Measurements from ENCODE around the gene TFCP2. TPM values are rescaled to one million over a fixed set of nuclear protein-coding genes. Genes with fewer than 3 reads are reported as not detected.
"Not testable (repeated sequence)": the region's sequence is repeated elsewhere in the genome, so short reads cannot be mapped to it uniquely, and the experiment has no call there.

Gene TFCP2, protein sequence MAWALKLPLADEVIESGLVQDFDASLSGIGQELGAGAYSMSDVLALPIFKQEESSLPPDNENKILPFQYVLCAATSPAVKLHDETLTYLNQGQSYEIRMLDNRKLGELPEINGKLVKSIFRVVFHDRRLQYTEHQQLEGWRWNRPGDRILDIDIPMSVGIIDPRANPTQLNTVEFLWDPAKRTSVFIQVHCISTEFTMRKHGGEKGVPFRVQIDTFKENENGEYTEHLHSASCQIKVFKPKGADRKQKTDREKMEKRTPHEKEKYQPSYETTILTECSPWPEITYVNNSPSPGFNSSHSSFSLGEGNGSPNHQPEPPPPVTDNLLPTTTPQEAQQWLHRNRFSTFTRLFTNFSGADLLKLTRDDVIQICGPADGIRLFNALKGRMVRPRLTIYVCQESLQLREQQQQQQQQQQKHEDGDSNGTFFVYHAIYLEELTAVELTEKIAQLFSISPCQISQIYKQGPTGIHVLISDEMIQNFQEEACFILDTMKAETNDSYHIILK
- 17.4 TPM for total RNA-seq

DNA sequence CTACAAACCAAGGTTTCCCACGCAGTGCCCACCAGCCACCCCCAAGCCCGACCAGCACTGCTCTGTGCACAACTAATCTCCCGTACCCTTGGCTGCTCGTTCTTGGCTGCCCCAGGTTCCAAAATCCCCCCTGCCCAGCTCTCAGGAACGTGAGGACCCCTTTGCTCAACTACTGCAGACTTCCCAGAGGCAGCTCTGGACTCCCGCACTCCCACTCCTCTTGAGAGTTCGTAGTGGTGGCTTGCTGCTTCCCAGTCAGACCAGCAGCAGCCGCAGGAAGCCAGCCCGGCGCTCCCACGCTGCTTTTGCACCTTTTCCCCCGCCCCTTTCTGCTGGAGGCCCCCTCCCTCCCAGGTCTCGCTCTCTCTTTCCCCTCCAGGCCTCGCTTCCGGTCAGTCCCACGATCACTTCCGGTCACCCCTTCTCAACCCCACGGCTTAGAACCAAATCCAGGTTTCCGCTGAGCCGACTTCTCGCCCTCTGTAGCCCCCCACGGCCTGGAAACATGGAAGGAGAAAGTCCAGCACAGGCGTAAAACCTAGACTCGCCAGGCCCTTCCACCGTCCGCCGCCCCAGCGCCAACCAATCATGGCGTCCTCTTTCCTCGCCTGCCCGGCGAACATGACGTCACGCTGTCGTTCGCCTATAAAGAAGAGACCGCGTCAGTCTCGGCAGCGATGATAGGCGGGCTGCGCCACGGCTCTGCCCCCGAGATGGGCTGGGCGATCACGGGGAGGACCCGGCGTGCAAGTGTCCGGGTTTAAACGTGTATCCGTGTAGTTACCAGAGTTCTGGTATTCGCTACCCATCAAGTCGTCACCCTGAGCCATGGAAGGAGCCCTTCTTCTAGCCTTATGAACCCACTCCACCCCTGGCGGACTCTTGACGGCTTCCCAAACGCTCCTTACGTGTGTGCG, at the start of gene TFCP2:
TFCP2 (minus strand) TSS at position 621 of the 917 bp plus-strand sequence. CDS start 713 bp downstream, outside the sequence.
- DNase-seq, result peak; percentile 95

- no peak for DNase-seq
Observed at GRCh38 chr12:51222461-51222860, 49.5 kb upstream of the TFCP2 start.

- not testable (repeated sequence) for DNase-seq
Observed at GRCh38 chr12:51219857-51220256, 46.9 kb upstream of the TFCP2 start.

- no peak for DNase-seq
Observed at GRCh38 chr12:51219322-51219721, 46.4 kb upstream of the TFCP2 start.

- no peak for DNase-seq
Observed at GRCh38 chr12:51218607-51219161, 45.7 kb upstream of the TFCP2 start.

DNA sequence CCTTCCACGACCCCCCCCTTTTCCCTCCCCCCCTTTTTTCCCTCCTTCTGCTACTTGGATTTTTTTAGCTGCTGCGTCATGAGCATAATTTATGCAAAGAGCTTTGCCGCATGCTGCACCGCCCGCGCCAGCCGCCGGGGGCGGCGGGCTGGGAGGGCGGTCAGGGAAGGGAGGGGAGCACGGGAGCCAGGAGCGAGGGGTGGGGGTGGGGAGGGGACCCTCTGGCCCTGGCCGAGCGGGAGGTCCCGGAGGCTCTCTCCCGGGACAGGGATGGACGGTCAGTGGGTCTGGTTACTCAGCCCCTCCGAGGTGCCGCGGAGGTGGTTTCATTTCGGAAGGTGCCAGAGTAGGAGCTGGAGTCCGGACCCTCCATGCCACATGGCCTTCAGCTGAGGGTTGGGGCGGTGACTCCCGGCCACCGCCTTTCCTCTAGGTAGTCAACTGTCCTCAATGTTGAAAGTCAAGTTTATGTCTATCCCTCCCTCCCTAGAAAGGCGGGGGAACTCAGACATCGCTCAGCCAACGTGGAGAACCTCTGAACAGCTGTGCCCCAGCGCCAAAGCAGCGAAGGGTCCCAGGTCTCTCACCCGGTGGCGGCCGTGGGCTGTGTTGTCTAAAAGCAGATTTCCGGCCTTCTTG, 45.2 kb upstream of the TFCP2 start, which contains the start of gene POU6F1:
POU6F1 (minus strand) TSS at position 95 of the 639 bp plus-strand sequence. CDS start 11,226 bp downstream, outside the sequence.
- peak; percentile 72 for DNase-seq

DNA sequence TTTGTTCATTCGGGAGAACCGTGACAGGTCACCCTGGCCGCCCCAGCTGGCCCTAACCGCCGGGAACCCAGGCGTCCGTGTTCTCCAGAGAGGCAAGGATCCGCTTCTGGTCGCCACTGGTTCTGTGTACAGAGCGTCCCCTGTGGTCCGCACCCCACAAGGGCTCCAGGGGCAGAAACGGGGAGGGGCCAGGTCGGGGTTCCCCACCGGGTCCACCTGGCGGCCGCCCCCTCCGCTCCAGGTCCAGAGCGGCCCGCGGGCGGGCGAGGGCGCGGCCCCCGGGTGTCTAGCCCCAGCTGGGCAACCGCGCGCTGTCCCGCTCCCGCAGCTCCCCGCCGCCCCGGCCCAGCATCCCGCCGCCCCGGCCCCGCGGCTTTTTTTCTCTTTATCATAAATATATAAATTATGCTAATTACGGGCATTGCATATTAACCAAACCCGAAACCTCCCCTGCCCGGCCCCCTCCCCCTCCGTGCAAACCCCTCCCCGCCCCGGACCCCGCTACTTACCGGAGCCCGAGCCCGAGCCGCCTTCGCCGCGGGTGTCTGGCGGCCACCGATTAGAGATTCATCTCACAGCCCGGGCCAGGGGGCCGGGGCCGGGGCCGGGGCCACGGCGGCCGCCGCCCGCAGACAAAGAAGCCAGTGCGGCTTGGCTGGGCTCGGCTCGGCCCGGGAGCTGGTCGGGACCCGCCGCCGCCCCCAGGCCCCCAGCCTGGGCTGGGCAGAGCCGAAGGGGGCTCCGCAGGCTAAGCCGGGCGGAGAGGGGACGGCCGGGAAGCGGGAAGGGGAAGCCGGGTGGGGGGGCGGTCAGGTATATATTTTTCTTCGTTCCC, 44.4 kb upstream of the TFCP2 start:
- no peak for DNase-seq

- no peak for DNase-seq
Observed at GRCh38 chr12:51216642-51217041, 43.7 kb upstream of the TFCP2 start.

GRCh38 chr12:51214895-51215294, 42.0 kb upstream of the TFCP2 start:
- no peak for DNase-seq

GRCh38 chr12:51210690-51211395, 37.9 kb upstream of the TFCP2 start:
- DNase-seq, result no peak

GRCh38 chr12:51209259-51209658, 36.3 kb upstream of the TFCP2 start:
- DNase-seq, result no peak

GRCh38 chr12:51208016-51208660, 35.2 kb upstream of the TFCP2 start:
- no peak for DNase-seq

- DNase-seq, result no peak
Observed at GRCh38 chr12:51205350-51205749, 32.4 kb upstream of the TFCP2 start.

GRCh38 chr12:51202718-51203117, 29.8 kb upstream of the TFCP2 start:
- DNase-seq, result no peak

DNA sequence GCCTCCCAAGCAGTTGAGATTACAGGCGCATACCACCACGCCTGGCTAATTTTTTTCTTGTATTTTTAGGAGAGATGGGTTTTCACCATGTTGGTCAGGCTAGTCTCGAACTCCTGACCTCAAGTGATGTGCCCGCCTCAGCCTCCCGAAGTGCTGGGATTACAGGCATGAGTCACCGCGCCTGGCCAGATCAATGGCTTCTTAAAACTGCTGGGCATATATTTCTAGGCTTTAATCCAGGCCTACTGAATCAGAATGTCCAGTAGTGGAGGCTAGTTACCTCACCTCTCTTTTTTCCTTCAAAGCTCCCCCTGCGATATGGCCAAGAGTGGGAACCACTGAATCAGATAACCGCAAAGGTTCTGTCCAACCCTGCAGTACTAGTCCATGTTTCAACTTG, 27.9 kb upstream of the TFCP2 start:
- no peak for DNase-seq

- no peak for DNase-seq
Observed at GRCh38 chr12:51200156-51200555, 27.2 kb upstream of the TFCP2 start.

DNA sequence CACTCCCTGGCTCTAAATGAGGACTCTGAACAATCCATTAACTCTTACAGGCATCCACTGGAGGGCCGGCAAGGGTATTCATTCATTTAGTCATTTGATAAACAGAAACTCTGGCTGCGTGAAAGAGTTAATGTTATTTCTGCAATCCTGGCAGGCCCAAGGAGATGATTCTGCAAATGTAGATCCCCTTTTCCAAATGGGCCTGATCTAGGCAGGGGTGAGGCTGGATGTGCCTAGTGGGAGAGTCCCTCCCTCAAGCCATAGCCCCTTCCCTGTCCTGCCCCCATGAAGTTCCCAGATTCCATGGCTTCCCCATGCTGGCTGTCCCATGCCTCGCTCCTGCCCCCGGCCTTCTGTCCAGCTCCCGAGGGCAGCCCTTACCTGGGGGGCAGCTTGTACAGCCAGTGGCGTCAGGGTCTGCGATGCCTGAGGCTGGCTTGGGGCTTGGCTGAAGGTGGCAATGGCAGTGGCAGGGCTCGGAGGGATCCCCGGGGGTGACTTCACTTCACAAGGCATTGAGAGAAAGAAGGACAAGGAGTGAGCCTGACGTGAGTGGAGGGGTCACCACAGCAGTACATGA, 26.5 kb upstream of the TFCP2 start:
- DNase-seq, result no peak

GRCh38 chr12:51198568-51199365, 25.8 kb upstream of the TFCP2 start:
- no peak for DNase-seq

Measured in skin of body (tissue), 2 donors.